ENCODE measurements around the gene KRT4. TPM values are rescaled to one million over a fixed set of nuclear protein-coding genes. Genes with fewer than 3 reads are reported as not detected.

KRT4 gene
- total RNA-seq, 1 donor from 2014 or later = not detected

DNA sequence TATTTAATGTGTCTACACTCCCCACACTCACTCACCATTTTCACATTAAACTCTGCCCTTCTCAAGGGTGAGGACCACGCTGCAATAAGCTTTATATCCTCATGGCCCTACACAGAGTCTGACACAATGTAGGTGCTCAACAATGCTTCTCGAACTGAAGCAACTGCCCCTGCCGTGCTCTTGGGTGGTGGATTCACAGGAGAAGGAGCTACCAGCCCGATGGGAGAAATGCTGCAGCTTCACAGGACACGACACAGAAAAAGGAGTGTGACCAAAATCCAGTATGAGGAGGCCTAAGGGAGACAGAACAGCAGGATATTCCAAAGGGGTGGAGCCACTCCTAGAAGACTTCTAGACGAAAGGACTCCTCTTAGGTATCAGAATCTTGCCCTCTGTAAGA is 11.5 kb downstream of the KRT4 start:
- Histone ChIP-seq H3K27me3 (no peaks in the 10 kb centered on the region), H3K4me1 (peaks cover 12% of the 10 kb centered on the region), H4K20me1 (ENCODE audit: low read depth) (no peaks in the 10 kb centered on the region), H3K4me3 (no peak overlapping the region), H3K9me3 (ENCODE audit: low read depth) (no peaks in the 10 kb centered on the region), H3K36me3 (no peaks in the 10 kb centered on the region), H3K4me2 (no peak overlapping the region), H2AFZ (replicated peaks) (no peak overlapping the region), H3K9ac (no peak overlapping the region), H3F3A (ENCODE audit: low read depth) (no peaks in the 10 kb centered on the region), H3K27ac (no peak overlapping the region), H3K79me2 (ENCODE audit: low read depth) (no peaks in the 10 kb centered on the region)
- Mint-ChIP-seq H3K27ac (no peak overlapping the region), H3K27me3 (ENCODE audit: insufficient read depth, low read depth) (peaks cover 9% of the 10 kb centered on the region), H3K9me3 (no peaks in the 10 kb centered on the region), H3K4me1 (peaks cover 4% of the 10 kb centered on the region), H3K36me3 (no peaks in the 10 kb centered on the region), H3K4me3 (no peak overlapping the region)
- no peak for DNase-seq (ENCODE audit: low spot score)
- TF ChIP-seq CTCF (IDR thresholded peaks at IDR 0.05) = no peak
- no peak for TF ChIP-seq EZH2phosphoT487 (IDR thresholded peaks at IDR 0.05)
- TF ChIP-seq EZH2 (IDR thresholded peaks at IDR 0.05) = no peak

GRCh38 chr12:52801773-52802172 is 12.1 kb downstream of the KRT4 start:
- Histone ChIP-seq H3K4me3 (no peak overlapping the region), H4K20me1 (ENCODE audit: low read depth) (no peaks in the 10 kb centered on the region), H2AFZ (replicated peaks) (no peak overlapping the region), H3K79me2 (ENCODE audit: low read depth) (no peaks in the 10 kb centered on the region), H3K27me3 (no peaks in the 10 kb centered on the region), H3K36me3 (no peaks in the 10 kb centered on the region), H3F3A (ENCODE audit: low read depth) (no peaks in the 10 kb centered on the region), H3K27ac (no peak overlapping the region), H3K4me2 (no peak overlapping the region), H3K9me3 (ENCODE audit: low read depth) (no peaks in the 10 kb centered on the region), H3K4me1 (peaks cover 7% of the 10 kb centered on the region), H3K9ac (no peak overlapping the region)
- TF ChIP-seq EZH2phosphoT487 (IDR thresholded peaks at IDR 0.05) (no peak), CTCF (IDR thresholded peaks at IDR 0.05) (no peak), EZH2 (IDR thresholded peaks at IDR 0.05) (no peak)
- H3K4me1 Mint-ChIP-seq = peaks cover 4% of the 10 kb centered on the region
- peaks cover 6% of the 10 kb centered on the region for H3K27me3 Mint-ChIP-seq (ENCODE audit: insufficient read depth, low read depth)
- H3K27ac Mint-ChIP-seq = no peak overlapping the region
- no peak overlapping the region for H3K4me3 Mint-ChIP-seq
- H3K36me3 Mint-ChIP-seq = no peaks in the 10 kb centered on the region
- H3K9me3 Mint-ChIP-seq = no peaks in the 10 kb centered on the region
- DNase-seq (ENCODE audit: low spot score) = no peak

- no peaks in the 10 kb centered on the region for H3K9me3 Mint-ChIP-seq
- Histone ChIP-seq H3K9ac (no peak overlapping the region), H3K9me3 (ENCODE audit: low read depth) (no peaks in the 10 kb centered on the region), H3K4me2 (no peak overlapping the region), H4K20me1 (ENCODE audit: low read depth) (no peaks in the 10 kb centered on the region), H2AFZ (replicated peaks) (no peak overlapping the region), H3K27me3 (no peaks in the 10 kb centered on the region), H3K36me3 (no peaks in the 10 kb centered on the region), H3K4me3 (no peak overlapping the region), H3F3A (ENCODE audit: low read depth) (no peaks in the 10 kb centered on the region), H3K79me2 (ENCODE audit: low read depth) (no peaks in the 10 kb centered on the region), H3K4me1 (peaks cover 5% of the 10 kb centered on the region), H3K27ac (no peak overlapping the region)
- H3K4me3 Mint-ChIP-seq = no peak overlapping the region
- H3K36me3 Mint-ChIP-seq = no peaks in the 10 kb centered on the region
- peaks cover 7% of the 10 kb centered on the region for H3K27me3 Mint-ChIP-seq (ENCODE audit: insufficient read depth, low read depth)
- TF ChIP-seq CTCF (IDR thresholded peaks at IDR 0.05) = no peak
- TF ChIP-seq EZH2phosphoT487 (IDR thresholded peaks at IDR 0.05) = no peak
- no peak for TF ChIP-seq EZH2 (IDR thresholded peaks at IDR 0.05)
- H3K27ac Mint-ChIP-seq = no peak overlapping the region
- no peak for DNase-seq (ENCODE audit: low spot score)
- peaks cover 2% of the 10 kb centered on the region for H3K4me1 Mint-ChIP-seq
These were observed 13.5 kb downstream of the KRT4 start for GRCh38 chr12:52800259-52800917.

Data from neural progenitor cell (in vitro differentiated cells).